ENCODE results near the gene AIF1. TPM values are rescaled to one million over a fixed set of nuclear protein-coding genes. Genes with fewer than 3 reads are reported as not detected.
A peak's percentile ranks its signal among the peaks of the same experiment; 100 is the strongest.

Gene AIF1
- total and polyA plus RNA-seq, 10 donors = 258 to 479 (median 311) TPM

GRCh38 chr6:31663961-31664789 lies 49.1 kb downstream of the AIF1 start:
- H3K27me3 ChIP-seq (replicated peaks in 1 of 7) = no peaks in the 10 kb centered on the region
- peaks cover 37 to 85% (median 71%) of the 10 kb centered on the region in 6 donors for H3K4me1 ChIP-seq
- H3K4me3 ChIP-seq = peak overlapping the region; percentile 75 to 85 (median 78)
- TF ChIP-seq CTCF (IDR thresholded peaks at IDR 0.05 in 8 of 11, conservative IDR thresholded peaks at IDR 0.05 in 3 of 11) (no peak), POLR2AphosphoS5 (IDR thresholded peaks at IDR 0.05) (peak in 2 of 3 donors; percentile 22 to 30)
- 28 to 36% (median 31%) methylated on average over 16 to 17 of the region's 17 CpGs for WGBS, 5 donors
- H3K36me3 ChIP-seq = peaks cover 0 to 55% (median 38%) of the 10 kb centered on the region in 6 donors
- intact Hi-C loops (cut with DNase I; ENCODE audit: low total_unique reads) = no loop called here
- H3K9me3 ChIP-seq = no peaks in the 10 kb centered on the region
- DNase-seq = peak; percentile 82
- H3K27ac ChIP-seq = peak overlapping the region; percentile 96 to 99 (median 98)

GRCh38 chr6:31664790-31665500 lies 49.9 kb downstream of the AIF1 start, which contains the start of gene GPANK1:
TSS of gene GPANK1 (minus strand) at chr6:31664997. CDS start at chr6:31664478, 519 bp downstream.
- H3K27me3 ChIP-seq (replicated peaks in 1 of 7) = no peaks in the 10 kb centered on the region
- intact Hi-C loops (cut with DNase I; ENCODE audit: low total_unique reads) = no loop called here
- 0% methylated on average over 32 to 39 of the region's 39 CpGs for WGBS, 5 donors
- H3K9me3 ChIP-seq = no peaks in the 10 kb centered on the region
- TF ChIP-seq POLR2A (IDR thresholded peaks at IDR 0.05) (peak in 1 of 3 donors; percentile 62), POLR2AphosphoS5 (IDR thresholded peaks at IDR 0.05) (peak in 2 of 3 donors; percentile 77 to 86), CTCF (IDR thresholded peaks at IDR 0.05 in 8 of 11, conservative IDR thresholded peaks at IDR 0.05 in 3 of 11) (no peak)
- H3K4me1 ChIP-seq = peaks cover 32 to 82% (median 64%) of the 10 kb centered on the region in 6 donors
- H3K4me3 ChIP-seq = peak within 1 kb of the TSS; percentile 75 to 85 (median 78)
- peaks cover 0 to 61% (median 46%) of the 10 kb centered on the region in 6 donors for H3K36me3 ChIP-seq
- H3K27ac ChIP-seq = peak within 1 kb of the TSS; percentile 96 to 99 (median 98)
- peak; percentile 94 for DNase-seq

- intact Hi-C loops (cut with DNase I; ENCODE audit: low total_unique reads) = no loop called here
- no peaks in the 10 kb centered on the region for H3K27me3 ChIP-seq (replicated peaks in 1 of 7)
- peaks cover 0 to 68% (median 53%) of the 10 kb centered on the region in 6 donors for H3K36me3 ChIP-seq
- peak within 1 kb of the TSS; percentile 96 to 99 (median 98) for H3K27ac ChIP-seq
- DNase-seq = peak; percentile 100
- no peaks in the 10 kb centered on the region for H3K9me3 ChIP-seq
- peak within 1 kb of the TSS; percentile 75 to 85 (median 78) for H3K4me3 ChIP-seq
- H3K4me1 ChIP-seq = peaks cover 32 to 77% (median 63%) of the 10 kb centered on the region in 6 donors
- peak in 6 of 11 experiments; percentile 7 to 51 (median 19) for TF ChIP-seq CTCF (IDR thresholded peaks at IDR 0.05 in 8 of 11, conservative IDR thresholded peaks at IDR 0.05 in 3 of 11)
- TF ChIP-seq POLR2AphosphoS5 (IDR thresholded peaks at IDR 0.05) = peak; percentile 89 to 96 (median 93)
- peak in 2 of 3 donors; percentile 26 to 40 for TF ChIP-seq POLR2A (IDR thresholded peaks at IDR 0.05)
- WGBS, 5 donors = 0 to 1% (median 1%) methylated on average over 42 to 63 of the region's 63 CpGs
These were observed 50.7 kb downstream of the AIF1 start, which contains the start of gene CSNK2B for GRCh38 chr6:31665501-31666336. TSS of gene CSNK2B (plus strand) at chr6:31666080. CDS start at chr6:31666832, 752 bp downstream.

All from spleen (tissue), 11 donors.